GM12878 (cell line): ENCODE results near the gene CCNYL1. TPM values are rescaled to one million over a fixed set of nuclear protein-coding genes. Genes with fewer than 3 reads are reported as not detected.

Experiments
- ATAC-seq: fragments of 200-7000 bp; cut with Tn5 transposase; 3 replicates; pipeline ENCODE4 v1.9.1; 2020; ENCODE audit warnings: mild to moderate bottlenecking, moderate library complexity
- BruUV-seq: library from RNA; stranded (reverse); fragments of 400-500 nt; replicated peaks from 2 replicates; lab custom pipeline; 2021; lab: Mats Ljungman, UMichigan
- CTCF ChIA-PET: fragments of 300-600 bp; sonication (Branson Sonifier 250); formaldehyde crosslinking; extraction: SDS; loops from one replicate; lab custom pipeline; 2021; ENCODE audit warnings: inconsistent platforms; lab: Yijun Ruan, JAX
- POLR2A ChIA-PET: fragments of 350-600 bp; formaldehyde crosslinking; extraction: SDS; loops from one replicate; lab custom pipeline; 2021; ENCODE audit warnings: inconsistent platforms; lab: Charles Lee
- RAD21 ChIA-PET: fragments of 300-600 bp; sonication (Branson Sonifier 250); formaldehyde crosslinking; loops from one replicate; lab custom pipeline; 2023; ENCODE audit warnings: antibody characterized with exemption; ENCODE audit not compliant: unreplicated experiment; lab: Charles Lee
- SMC1A ChIA-PET: fragments of 300-600 bp; sonication (Branson Sonifier 250); formaldehyde crosslinking; loops from one replicate; lab custom pipeline; 2023; ENCODE audit not compliant: unreplicated experiment, uncharacterized antibody; lab: Charles Lee
- DNase-seq: peaks from one replicate; pipeline ENCODE4 v3.0.0-alpha.2; 2011; ENCODE audit warnings: low read depth, low spot score
- FAIRE-seq: peaks from 3 replicates; lab custom pipeline; 2011; peaks lifted over from hg19 to GRCh38; lab: Jason Lieb, UNC
- H2AFZ ChIP-seq: 2 replicates; pipeline ENCODE4 v1.6.0; 2011; ENCODE audit warnings: low read depth, low read length, control low read depth; ENCODE audit not compliant: control insufficient read depth
- H3K27ac ChIP-seq: 2 replicates; pipeline ENCODE4 v1.5.1; 2011; ENCODE audit warnings: control low read depth; ENCODE audit not compliant: control insufficient read depth, insufficient read depth
- H3K27me3 ChIP-seq, 2 experiments: replicated peaks in 1 of 2; 2 replicates each; pipeline versions ENCODE4 v1.6.0 to v1.6.1; 2011; ENCODE audit warnings: low read length in 1 of 2; ENCODE audit not compliant: control insufficient read depth in 2 of 2, insufficient read depth in 2 of 2
- H3K36me3 ChIP-seq, 2 experiments: 2 replicates each; pipeline ENCODE4 v1.5.1; 2011; ENCODE audit warnings: low read length in 1 of 2; ENCODE audit not compliant: control insufficient read depth in 2 of 2, insufficient read depth in 2 of 2
- H3K4me1 ChIP-seq: 2 replicates; pipeline ENCODE4 v1.6.1; 2011; ENCODE audit warnings: mild to moderate bottlenecking, low read length, moderate library complexity, mixed read lengths; ENCODE audit not compliant: control insufficient read depth, insufficient read depth
- H3K4me2 ChIP-seq: 2 replicates; pipeline ENCODE4 v1.6.0; 2011; ENCODE audit warnings: control low read depth; ENCODE audit not compliant: control insufficient read depth, insufficient read depth
- H3K4me3 ChIP-seq: fragments of 200-600 bp; sonication (generic); 2 replicates; pipeline ENCODE4 v1.5.1; 2016
- H3K79me2 ChIP-seq: 2 replicates; pipeline ENCODE4 v1.6.0; 2011; ENCODE audit warnings: low read length; ENCODE audit not compliant: control insufficient read depth, insufficient read depth
- H3K9ac ChIP-seq: 2 replicates; pipeline ENCODE4 v1.8.0; 2011; ENCODE audit warnings: low read length, control low read depth, mixed read lengths; ENCODE audit not compliant: control insufficient read depth, insufficient read depth
- H3K9me3 ChIP-seq: replicated peaks from 3 replicates; pipeline ENCODE4 v1.5.1; 2011; ENCODE audit warnings: mild to moderate bottlenecking, low read length; ENCODE audit not compliant: control insufficient read depth, insufficient read depth
- H4K20me1 ChIP-seq: 2 replicates; pipeline ENCODE4 v1.6.0; 2011; ENCODE audit not compliant: control insufficient read depth, insufficient read depth
- BCL3 ChIP-seq: IDR thresholded peaks from 2 replicates; pipeline ENCODE4 v1.6.1; 2011; ENCODE audit warnings: borderline replicate concordance, low read depth, mild to moderate bottlenecking, moderate library complexity, low read length; ENCODE audit not compliant: insufficient read depth, poor library complexity, severe bottlenecking
- IKZF2 ChIP-seq, 2 experiments: fragments of 450-650 bp; IDR thresholded peaks; 2 replicates each; pipeline ENCODE4 v1.6.1; 2017; ENCODE audit warnings: mild to moderate bottlenecking in 2 of 2, moderate library complexity in 2 of 2
- JUNB ChIP-seq: IDR thresholded peaks from 2 replicates; pipeline ENCODE4 v1.6.1; 2016; ENCODE audit warnings: antibody characterized with exemption, mild to moderate bottlenecking
- SMAD5 ChIP-seq: IDR thresholded peaks from 2 replicates; pipeline ENCODE4 v1.6.1; 2016; ENCODE audit warnings: antibody characterized with exemption, low read depth
- ZBTB40 ChIP-seq: fragments of 450-650 bp; IDR thresholded peaks from 2 replicates; pipeline ENCODE4 v1.6.1; 2016; ENCODE audit warnings: mild to moderate bottlenecking, moderate library complexity, borderline replicate concordance
- ZNF24 ChIP-seq: fragments of 450-650 bp; IDR thresholded peaks from 2 replicates; pipeline ENCODE4 v1.6.1; 2017; ENCODE audit warnings: antibody characterized with exemption, mild to moderate bottlenecking
- ZZZ3 ChIP-seq: IDR thresholded peaks from 2 replicates; pipeline ENCODE4 v1.6.1; 2011; ENCODE audit warnings: low read depth; ENCODE audit not compliant: control insufficient read depth, insufficient read length
- WGBS: methylation state at CpG from one replicate; pipeline ENCODE4 v1.1.6; 2016; ENCODE audit warnings: low lambda C conversion rate; ENCODE audit not compliant: insufficient replicate concordance, insufficient coverage; ENCODE audit errors: missing lambda C conversion rate; 5-methylcytosine and 5-hydroxymethylcytosine counted together
- in situ Hi-C: fragments of 300-500 bp; cut with MboI; formaldehyde crosslinking; loops from 9 replicates; pipeline ENCODE4 v1.14.3; 2018; ENCODE audit warnings: mixed read lengths
- intact Hi-C: fragments of 100-400 bp; cut with micrococcal nuclease; formaldehyde crosslinking; loops from one replicate; pipeline ENCODE4 v1.14.2; 2022; ENCODE audit not compliant: unreplicated experiment
- polyA plus RNA-seq, 11 experiments: library from polyadenylated mRNA; depleted of rRNA in 4 of 11; unstranded in 6 of 11; stranded (reverse) in 5 of 11; fragments of >200 nt; fragmentation: Nextera tagmentation in 4 of 11; fragmentation: Illumina TruSeq in 1 of 11; extraction: Ambion mirVana in 4 of 11; extraction: Trizol in 1 of 11; gene quantifications; 1 replicate in 1 of 11; 2 replicates in 10 of 11; pipeline versions ENCODE4 v1.2.1 to v1.2.3, GENCODE V29; 2011 to 2016; ENCODE audit warnings: inconsistent platforms in 2 of 11, missing spikeins in 2 of 11, low read depth in 1 of 11
- total RNA-seq, 4 experiments: library from RNA; depleted of rRNA in 3 of 4; stranded (reverse); fragments of >200 nt in 3 of 4; fragmentation: Illumina TruSeq in 1 of 4; extraction: Trizol in 1 of 4; gene quantifications; 2 replicates each; pipeline versions ENCODE4 v1.2.1 to v1.2.3, GENCODE V29; 2013 to 2021

CCNYL1 gene
- total and polyA plus RNA-seq, 10 of the 15 experiments (the other 5 are each of a cell fraction or from before 2014, with no cell fraction given), result 1.8 to 12.3 (median 5.9) TPM

- no peak for TF ChIP-seq ZBTB40
- TF ChIP-seq JUNB, result no peak
- no peak for TF ChIP-seq BCL3
- no peak for TF ChIP-seq SMAD5
- TF ChIP-seq ZNF24, result no peak
- no peak for TF ChIP-seq ZZZ3
Measured at GRCh38 chr2:207772844-207773205, 61.4 kb downstream of the CCNYL1 start (continued).

- ChIA-PET SMC1A (interaction anchor here (0.7 to 1.5 kb wide), 3 partner anchors 100 to 277 kb away, joined by 3 read pairs; no protein-coding TSS in a partner anchor), RAD21 (interaction anchor here (1.6 kb wide), 2 partner anchors 9 to 196 kb away, joined by 4 to 5 read pairs; no protein-coding TSS in a partner anchor), CTCF (interaction anchor here (1.0 to 1.6 kb wide), 4 partner anchors 9 to 265 kb away, joined by 3 to 4 read pairs (median 3); no protein-coding TSS in a partner anchor), POLR2A (no interaction called here)
- no peaks in the 10 kb centered on the region; a peak in 2 of 4 replicates for H3K27me3 ChIP-seq
- H3K4me3 ChIP-seq, result no peak overlapping the region
- no peak overlapping the region for H2AFZ ChIP-seq
- ATAC-seq, result no peak
- BruUV-seq, result no TSS peak
- TF ChIP-seq IKZF2 (IDR thresholded peaks at IDR 0.05) (no peak), ZBTB40 (no peak)
- H3K4me2 ChIP-seq, result no peak overlapping the region
- peaks cover 2% of the 10 kb centered on the region; the same call in 1 of the 2 replicates for H3K4me1 ChIP-seq
- H3K9ac ChIP-seq, result no peak overlapping the region
- no peaks in the 10 kb centered on the region for H3K79me2 ChIP-seq
- WGBS, result 74% methylated on average over 3 of the region's 3 CpGs
- DNase-seq, result no peak
- no peaks in the 10 kb centered on the region for H3K9me3 ChIP-seq
- no peaks in the 10 kb centered on the region for H3K36me3 ChIP-seq
- no peaks in the 10 kb centered on the region for H4K20me1 ChIP-seq
- intact Hi-C loops (no loop called here), in situ Hi-C loops (no loop called here)
- FAIRE-seq, result no peak
- H3K27ac ChIP-seq, result no peak overlapping the region
Measured at GRCh38 chr2:207775473-207775872, 64.0 kb downstream of the CCNYL1 start.
